Erythroblast (primary cell): ENCODE results near the gene EGLN1.
"Not testable (repeated sequence)": the region's sequence is repeated elsewhere in the genome, so short reads cannot be mapped to it uniquely, and the experiment has no call there.

Experiments used
- GATA1 ChIP-seq: IDR thresholded peaks from 2 replicates; pipeline ENCODE4 v1.6.1; 2011; ENCODE audit warnings: low read depth, mild to moderate bottlenecking, control low read depth, low read length, moderate library complexity
- POLR2A ChIP-seq: IDR thresholded peaks from 2 replicates; pipeline ENCODE4 v1.6.1; 2011; ENCODE audit warnings: mild to moderate bottlenecking, low read length

DNA sequence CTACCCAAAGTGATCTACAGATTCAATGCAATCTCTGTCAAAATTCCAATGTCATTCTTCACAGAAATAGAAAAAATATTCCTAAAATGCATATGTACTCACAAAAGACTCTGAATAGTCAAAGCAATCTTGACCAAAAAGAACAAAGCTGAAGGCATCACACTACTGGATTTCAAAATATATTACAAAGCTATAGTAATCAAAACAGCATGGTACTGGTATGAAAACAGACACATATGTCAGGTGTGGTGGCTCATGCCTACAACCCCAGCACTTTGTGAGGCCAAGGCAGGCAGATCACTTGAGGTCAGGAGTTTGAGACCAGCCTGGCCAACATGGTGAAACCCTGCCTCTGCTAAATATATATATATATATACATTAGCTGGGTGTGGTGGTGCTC, 35.9 kb upstream of the EGLN1 start:
- TF ChIP-seq POLR2A, GATA1: not testable (repeated sequence)
